K562 (cell line): ENCODE data around the gene SPTSSA. TPM values are rescaled to one million over a fixed set of nuclear protein-coding genes. Genes with fewer than 3 reads are reported as not detected.

Experiments
- ATAC-seq: fragments of 200-7000 bp; cut with Tn5 transposase; 3 replicates; pipeline ENCODE4 v1.9.1; 2020; ENCODE audit warnings: moderate library complexity
- BruUV-seq: library from RNA; stranded (reverse); fragments of 400-500 nt; replicated peaks from 2 replicates; lab custom pipeline; 2021; lab: Mats Ljungman, UMichigan
- CTCF ChIA-PET: fragments of 300-600 bp; formaldehyde crosslinking; extraction: SDS; loops from one replicate; lab custom pipeline; 2021; ENCODE audit warnings: low intra/inter-chr PET ratio; lab: Yijun Ruan, JAX
- POLR2A ChIA-PET: fragments of 300-600, 350-650 bp; sonication (Branson Sonifier 250); formaldehyde crosslinking; extraction: SDS; loops from one replicate; lab custom pipeline; 2021; ENCODE audit warnings: antibody characterized with exemption, inconsistent platforms; lab: Yijun Ruan, JAX
- DNase-seq, 4 experiments: peaks; one replicate each; pipeline versions ENCODE4 v3.0.0 to v3.0.0-alpha.2; 2011 to 2018; ENCODE audit warnings: low spot score in 3 of 4, mixed read lengths in 3 of 4; ENCODE audit errors: extremely low read depth in 1 of 4
- FAIRE-seq: peaks from 2 replicates; lab custom pipeline; 2011; peaks lifted over from hg19 to GRCh38; lab: Jason Lieb, UNC
- H2AFZ ChIP-seq: 2 replicates; pipeline ENCODE4 v1.6.0; 2011; ENCODE audit warnings: low read depth, low read length, control low read depth, inconsistent platforms
- H3K27ac ChIP-seq: fragments of 200-600 bp; 3 replicates; pipeline ENCODE4 v1.8.0; 2011; ENCODE audit warnings: low read depth, mild to moderate bottlenecking, control low read depth, inconsistent platforms, low read length, moderate library complexity, mixed read lengths; ENCODE audit errors: extremely low read depth
- H3K27me3 ChIP-seq, 2 experiments: fragments of 300-600 bp in 1 of 2; 2 replicates in 1 of 2; 3 replicates in 1 of 2; pipeline versions ENCODE4 v1.6.0 to v1.8.0; 2011; ENCODE audit warnings: inconsistent platforms in 2 of 2, low read length in 2 of 2, mild to moderate bottlenecking in 1 of 2, mixed read lengths in 1 of 2, moderate library complexity in 1 of 2; ENCODE audit not compliant: control insufficient read depth in 2 of 2, insufficient read depth in 2 of 2
- H3K36me3 ChIP-seq: fragments of 300-600 bp; 3 replicates; pipeline ENCODE4 v1.8.0; 2011; ENCODE audit warnings: mild to moderate bottlenecking, low read length, inconsistent platforms; ENCODE audit not compliant: control insufficient read depth, insufficient read depth
- H3K4me1 ChIP-seq, 2 experiments: fragments of 200-600 bp in 1 of 2; replicated peaks in 1 of 2; 2 replicates in 1 of 2; 3 replicates in 1 of 2; pipeline versions ENCODE4 v1.5.1 to v1.8.0; 2011; ENCODE audit warnings: inconsistent platforms in 2 of 2, low read length in 2 of 2, mild to moderate bottlenecking in 1 of 2, mixed read lengths in 1 of 2, moderate library complexity in 1 of 2; ENCODE audit not compliant: control insufficient read depth in 2 of 2, insufficient read depth in 2 of 2
- H3K4me2 ChIP-seq: 2 replicates; pipeline ENCODE4 v1.6.1; 2011; ENCODE audit warnings: low read length, control low read depth, inconsistent platforms, mixed read lengths; ENCODE audit not compliant: insufficient read depth
- H3K4me3 ChIP-seq: fragments of 200-600 bp; sonication (generic), shearing (Covaris generic); 2 replicates; pipeline ENCODE4 v1.5.1; 2016; ENCODE audit warnings: control low read depth, inconsistent platforms
- H3K79me2 ChIP-seq: fragments of 200-600 bp; 3 replicates; pipeline ENCODE4 v1.8.0; 2011; ENCODE audit warnings: low read length, inconsistent platforms; ENCODE audit not compliant: control insufficient read depth, insufficient read depth
- H3K9ac ChIP-seq, 2 experiments: 2 replicates each; pipeline versions ENCODE4 v1.6.0 to v1.6.1; 2011; ENCODE audit warnings: low read depth in 2 of 2, low read length in 2 of 2, control low read depth in 1 of 2, inconsistent platforms in 1 of 2, mild to moderate bottlenecking in 1 of 2, mixed read lengths in 1 of 2; ENCODE audit not compliant: insufficient read depth in 1 of 2
- H3K9me1 ChIP-seq: one replicate; pipeline ENCODE4 v1.6.0; 2011; ENCODE audit warnings: inconsistent platforms, mild to moderate bottlenecking, low read length, moderate library complexity; ENCODE audit not compliant: control insufficient read depth, insufficient read depth
- H3K9me3 ChIP-seq: replicated peaks from 2 replicates; pipeline ENCODE4 v1.5.1; 2011; ENCODE audit warnings: low read depth, low read length, inconsistent platforms; ENCODE audit not compliant: control insufficient read depth, insufficient read depth
- H4K20me1 ChIP-seq: replicated peaks from 2 replicates; pipeline ENCODE4 v1.6.1; 2011; ENCODE audit warnings: low read length, inconsistent platforms, mixed read lengths; ENCODE audit not compliant: control insufficient read depth, insufficient read depth
- ATF2 ChIP-seq: sonication (generic); formaldehyde crosslinking; IDR thresholded peaks from 2 replicates; pipeline ENCODE4 v1.8.1; 2022; ENCODE audit warnings: missing genetic modification reagents
- ATF7 ChIP-seq: fragments of 450-650 bp; IDR thresholded peaks from 2 replicates; pipeline ENCODE4 v1.7.1; 2014; ENCODE audit warnings: mild to moderate bottlenecking, moderate library complexity
- ELF2 ChIP-seq: fragments of 250-450 bp; sonication (Bioruptor Pico); IDR thresholded peaks from 2 replicates; pipeline ENCODE4 v1.5.0; 2021; ENCODE audit warnings: mild to moderate bottlenecking
- HDAC8 ChIP-seq: fragments of 450-650 bp; IDR thresholded peaks from 2 replicates; pipeline ENCODE4 v1.6.1; 2016; ENCODE audit warnings: mild to moderate bottlenecking, missing genetic modification characterization, moderate library complexity, missing compliant biosample characterization
- IFI16 ChIP-seq: fragments of 250-450 bp; sonication (Bioruptor Pico); IDR thresholded peaks from 2 replicates; pipeline ENCODE4 v2.1.2; 2022; ENCODE audit warnings: mild to moderate bottlenecking, inconsistent platforms
- NONO ChIP-seq, 2 experiments: fragments of 200-400 bp in 1 of 2; fragments of 450-650 bp in 1 of 2; formaldehyde crosslinking in 1 of 2; IDR thresholded peaks; 2 replicates each; pipeline ENCODE4 v1.6.1; 2017; ENCODE audit warnings: low read depth in 2 of 2, mild to moderate bottlenecking in 2 of 2, moderate library complexity in 2 of 2, low read length in 1 of 2
- PTTG1 ChIP-seq: fragments of 450-650 bp; IDR thresholded peaks from 2 replicates; pipeline ENCODE4 v1.6.1; 2016; ENCODE audit warnings: low read depth, mild to moderate bottlenecking, missing genetic modification characterization, missing compliant biosample characterization
- RAD51 ChIP-seq: fragments of 450-650 bp; IDR thresholded peaks from 2 replicates; pipeline ENCODE4 v1.7.1; 2016; ENCODE audit warnings: low read depth, mild to moderate bottlenecking, borderline replicate concordance
- STAT5A ChIP-seq: IDR thresholded peaks from 2 replicates; pipeline ENCODE4 v1.6.1; 2012; ENCODE audit warnings: low read length, inconsistent platforms, borderline replicate concordance
- ZSCAN32 ChIP-seq: fragments of 450-650 bp; formaldehyde crosslinking; IDR thresholded peaks from 2 replicates; pipeline ENCODE4 v1.4.0; 2020; ENCODE audit warnings: mild to moderate bottlenecking, moderate library complexity
- WGBS: fragments of 100-300 bp; shearing (Covaris generic); methylation state at CpG from one replicate; pipeline ENCODE4 v1.1.6; 2016; ENCODE audit warnings: low coverage, mixed read lengths; ENCODE audit not compliant: insufficient coverage; ENCODE audit errors: missing lambda C conversion rate; 5-methylcytosine and 5-hydroxymethylcytosine counted together
- in situ Hi-C: fragments of 300-500 bp; cut with MboI; formaldehyde crosslinking; loops from 4 replicates; pipeline ENCODE4 v1.15.0; 2018; ENCODE audit warnings: inconsistent platforms, mixed read lengths
- intact Hi-C: fragments of 100-400 bp; cut with micrococcal nuclease; formaldehyde crosslinking; loops from 2 replicates; pipeline ENCODE4 v1.14.2; 2022
- polyA plus RNA-seq, 8 experiments: library from polyadenylated mRNA; depleted of rRNA in 4 of 8; stranded (reverse) in 5 of 8; unstranded in 3 of 8; fragments of >200 nt; fragmentation: Nextera tagmentation in 2 of 8; fragmentation: Illumina TruSeq in 1 of 8; extraction: Ambion mirVana in 2 of 8; extraction: Trizol in 1 of 8; gene quantifications; 2 replicates each; pipeline versions ENCODE4 v1.2.1 to v1.2.3, GENCODE V29; 2011 to 2014; ENCODE audit warnings: inconsistent platforms in 1 of 8, missing spikeins in 1 of 8
- total RNA-seq, 7 experiments: library from RNA; depleted of rRNA in 6 of 7; stranded (reverse); fragments of >200 nt in 6 of 7; fragmentation: Illumina TruSeq in 2 of 7; extraction: Trizol in 2 of 7; gene quantifications; 2 replicates each; pipeline versions ENCODE4 v1.2.1 to v1.2.3, GENCODE V29; 2011 to 2021; ENCODE audit warnings: low replicate concordance in 1 of 7
- TF ChIP-seq, protein P1 (sequence below): fragments of 450-650 bp; formaldehyde crosslinking; conservative IDR thresholded peaks from 2 replicates; pipeline ENCODE4 v1.4.0; 2022; ENCODE audit warnings: mild to moderate bottlenecking, missing genetic modification characterization

The SPTSSA gene
- total and polyA plus RNA-seq, 9 of the 15 experiments (the other 6 are each of a cell fraction or from before 2014, with no cell fraction given): 6.8 to 35.7 (median 22.0) TPM

DNA sequence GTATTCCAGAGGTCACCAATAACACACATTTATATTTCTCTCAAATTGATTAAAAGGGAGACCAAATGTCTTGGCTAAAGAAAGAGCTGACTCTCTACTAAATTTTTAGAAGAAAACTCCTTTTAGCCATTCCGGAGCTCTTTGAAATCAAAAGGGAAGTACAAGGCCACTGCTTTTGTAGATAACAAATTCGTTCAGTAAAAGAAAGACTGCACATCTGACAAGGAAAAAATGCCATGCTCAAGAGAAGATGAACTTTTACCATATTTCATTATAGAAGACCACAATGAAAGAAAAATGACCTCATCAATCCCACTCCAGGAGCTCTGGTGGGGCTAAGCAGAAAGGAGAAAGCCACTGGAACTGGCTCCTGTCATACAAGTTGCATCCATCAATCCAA, 57.6 kb downstream of the SPTSSA start:
- FAIRE-seq: no peak
- ChIA-PET POLR2A (interaction anchor here (0.5 to 0.6 kb wide), 2 partner anchors 10 to 237 kb away, joined by 3 read pairs; no protein-coding TSS in a partner anchor), CTCF (no interaction called here)
- Histone ChIP-seq H3K79me2 (no peaks in the 10 kb centered on the region), H3K4me3 (no peak overlapping the region), H3K27ac (no peak overlapping the region), H3K4me2 (no peak overlapping the region), H3K4me1 (no peaks in the 10 kb centered on the region), H3K9me3 (no peaks in the 10 kb centered on the region), H4K20me1 (no peaks in the 10 kb centered on the region), H3K36me3 (no peaks in the 10 kb centered on the region), H3K27me3 (no peaks in the 10 kb centered on the region), H3K9ac (no peak overlapping the region), H3K9me1 (no peaks in the 10 kb centered on the region), H2AFZ (no peak overlapping the region)
- ATAC-seq: no peak
- WGBS: 0% methylated on average over 2 of the region's 2 CpGs
- intact Hi-C loops (no loop called here), in situ Hi-C loops (no loop called here)
- BruUV-seq: no TSS peak
- DNase-seq: no peak
- TF ChIP-seq IFI16 (CRISPR knock-in tag) (no peak), NONO (IDR thresholded peaks at IDR 0.05; ENCODE audit: low read depth in 2 of 2, low read length in 1 of 2) (no peak), PTTG1 (tag) (no peak), ATF7 (no peak), RAD51 (no peak), STAT5A (no peak), ELF2 (CRISPR knock-in tag) (no peak), HDAC8 (tag) (no peak), ZSCAN32 (CRISPR knock-in tag) (no peak), ATF2 (no peak)
- TF ChIP-seq, protein P1, sequence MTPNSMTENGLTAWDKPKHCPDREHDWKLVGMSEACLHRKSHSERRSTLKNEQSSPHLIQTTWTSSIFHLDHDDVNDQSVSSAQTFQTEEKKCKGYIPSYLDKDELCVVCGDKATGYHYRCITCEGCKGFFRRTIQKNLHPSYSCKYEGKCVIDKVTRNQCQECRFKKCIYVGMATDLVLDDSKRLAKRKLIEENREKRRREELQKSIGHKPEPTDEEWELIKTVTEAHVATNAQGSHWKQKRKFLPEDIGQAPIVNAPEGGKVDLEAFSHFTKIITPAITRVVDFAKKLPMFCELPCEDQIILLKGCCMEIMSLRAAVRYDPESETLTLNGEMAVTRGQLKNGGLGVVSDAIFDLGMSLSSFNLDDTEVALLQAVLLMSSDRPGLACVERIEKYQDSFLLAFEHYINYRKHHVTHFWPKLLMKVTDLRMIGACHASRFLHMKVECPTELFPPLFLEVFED (CRISPR knock-in tag): no peak
